ENCODE measurements around the gene RALGAPA2.

RALGAPA2 gene

DNA sequence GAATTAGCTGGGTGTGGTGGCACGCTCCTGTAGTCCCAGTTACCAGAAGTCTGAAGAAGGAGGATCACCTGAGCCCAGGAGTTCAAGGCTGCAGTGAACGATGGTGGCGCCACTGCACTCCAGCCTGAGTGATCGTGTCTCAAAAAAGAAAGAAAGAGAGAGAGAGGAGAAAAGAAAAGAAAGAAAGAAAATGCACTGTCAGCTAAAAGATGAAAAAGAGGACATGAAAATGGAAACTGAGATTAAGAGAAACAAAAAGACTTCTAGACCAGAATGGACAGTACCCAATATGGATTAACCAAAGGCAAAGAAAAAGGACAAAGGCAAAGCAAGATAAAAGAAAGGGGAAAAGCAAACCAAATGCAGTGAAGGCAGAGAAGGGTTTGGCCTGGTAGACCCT lies 9.0 kb upstream of the RALGAPA2 start:
- no peak for DNase-seq (ENCODE audit: low spot score)

DNA sequence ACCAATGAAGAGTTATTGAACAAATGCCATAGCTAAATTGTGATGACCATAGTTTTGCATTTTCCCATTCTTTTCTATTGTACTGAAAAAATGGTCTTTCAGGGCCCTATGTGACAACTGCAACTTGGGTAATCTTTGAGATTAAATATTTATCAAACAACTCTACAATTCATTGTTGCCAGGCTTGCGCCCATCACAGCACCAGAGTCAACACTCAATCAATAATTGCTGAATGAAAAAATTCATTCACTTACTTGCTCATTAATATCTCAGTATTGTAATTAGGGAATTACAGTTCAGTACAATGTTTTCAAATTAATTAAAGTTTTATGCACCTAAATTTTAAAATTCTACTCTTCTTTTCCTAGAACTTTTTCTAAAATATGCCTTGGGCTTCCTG lies 7.7 kb upstream of the RALGAPA2 start:
- DNase-seq (ENCODE audit: low spot score), result no peak

DNA sequence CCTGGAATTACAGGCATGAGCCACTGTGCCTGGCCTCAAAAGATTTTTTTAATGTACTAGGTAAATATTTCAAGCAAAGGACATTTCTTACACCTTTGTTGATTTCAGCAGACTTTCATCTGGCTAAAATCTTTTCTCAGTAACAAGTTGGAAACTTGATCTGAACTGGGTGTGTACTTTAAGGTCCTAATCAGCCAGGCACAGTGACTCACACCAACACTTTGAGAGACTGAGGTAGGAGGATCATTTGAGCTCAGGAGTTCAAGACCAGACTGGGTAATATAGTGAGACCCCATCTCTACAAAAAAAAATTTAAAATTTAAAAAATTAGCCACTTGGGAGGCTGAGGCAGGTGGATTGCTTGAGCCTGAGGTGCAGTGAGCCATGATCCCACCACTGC lies 7.0 kb upstream of the RALGAPA2 start:
- no peak for DNase-seq (ENCODE audit: low spot score)

DNA sequence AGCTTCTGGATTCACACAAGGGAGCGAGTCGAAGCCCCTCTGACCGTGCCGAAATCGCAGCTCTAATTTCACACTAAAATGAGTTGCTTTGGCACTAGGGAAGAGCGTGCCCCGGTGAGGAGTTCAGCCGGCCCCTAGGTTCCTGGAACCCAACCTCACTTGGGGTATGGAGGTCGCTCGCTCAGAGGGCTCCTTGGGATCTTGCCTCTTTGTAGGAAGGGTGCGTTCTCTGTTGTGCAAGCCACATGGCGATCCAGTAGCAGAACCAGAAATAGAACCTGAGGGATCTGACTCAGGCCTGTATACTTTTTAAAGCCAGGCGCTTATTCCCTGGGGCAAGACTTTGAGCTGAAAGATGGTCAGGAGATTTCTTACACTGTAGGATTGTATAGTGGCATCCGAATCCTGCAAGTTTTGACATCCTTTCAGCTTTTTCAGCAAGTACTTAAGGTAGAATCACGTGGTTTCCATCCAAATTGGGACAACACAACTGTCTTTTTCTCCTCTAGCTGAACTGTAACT lies 861 bp upstream of the RALGAPA2 start:
- no peak for DNase-seq (ENCODE audit: low spot score)

DNA sequence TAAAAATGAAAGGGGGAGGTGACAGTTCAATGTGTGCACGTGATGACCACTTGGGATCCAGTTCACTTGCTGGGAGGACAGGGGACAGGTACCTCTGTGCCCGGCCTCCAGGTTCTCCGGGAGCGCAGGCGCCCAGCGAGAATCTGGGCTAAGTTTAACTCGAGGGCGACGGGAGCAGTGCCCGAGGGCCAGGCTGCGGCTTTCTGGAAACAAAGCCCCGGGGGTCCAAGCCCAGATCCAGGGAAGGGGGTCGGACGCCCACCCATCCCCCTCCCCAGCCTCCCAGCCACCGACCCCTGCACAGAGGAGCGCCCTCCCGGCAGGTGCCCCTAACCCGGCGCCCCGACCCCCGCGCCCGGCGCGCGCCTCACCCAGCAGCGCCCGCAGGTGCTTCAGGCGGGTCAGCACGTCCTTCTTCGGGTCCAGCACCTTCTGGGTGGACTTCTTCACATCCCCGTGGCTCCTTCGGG lies 405 bp downstream of the RALGAPA2 start:
- no peak for DNase-seq (ENCODE audit: low spot score)

DNA sequence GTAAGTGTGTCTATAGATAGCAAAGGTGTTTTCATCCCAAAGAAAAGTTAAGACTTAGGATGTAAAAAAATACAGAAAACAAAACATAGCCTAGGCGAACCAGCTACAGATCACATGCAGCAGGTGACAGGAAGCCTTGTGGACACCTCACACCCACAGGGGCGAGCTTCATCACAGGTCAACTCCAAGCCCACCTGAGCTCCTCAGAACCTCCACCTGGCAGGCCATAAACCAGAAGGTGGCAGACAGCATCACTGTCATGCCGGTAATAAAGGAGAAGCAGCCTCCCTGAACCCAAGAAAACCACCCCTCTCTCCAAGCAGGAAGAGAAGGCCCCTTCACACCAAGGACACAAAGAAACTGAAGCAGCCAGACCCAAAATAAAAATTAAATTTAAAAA lies 1.0 kb downstream of the RALGAPA2 start:
- no peak for DNase-seq (ENCODE audit: low spot score)

DNA sequence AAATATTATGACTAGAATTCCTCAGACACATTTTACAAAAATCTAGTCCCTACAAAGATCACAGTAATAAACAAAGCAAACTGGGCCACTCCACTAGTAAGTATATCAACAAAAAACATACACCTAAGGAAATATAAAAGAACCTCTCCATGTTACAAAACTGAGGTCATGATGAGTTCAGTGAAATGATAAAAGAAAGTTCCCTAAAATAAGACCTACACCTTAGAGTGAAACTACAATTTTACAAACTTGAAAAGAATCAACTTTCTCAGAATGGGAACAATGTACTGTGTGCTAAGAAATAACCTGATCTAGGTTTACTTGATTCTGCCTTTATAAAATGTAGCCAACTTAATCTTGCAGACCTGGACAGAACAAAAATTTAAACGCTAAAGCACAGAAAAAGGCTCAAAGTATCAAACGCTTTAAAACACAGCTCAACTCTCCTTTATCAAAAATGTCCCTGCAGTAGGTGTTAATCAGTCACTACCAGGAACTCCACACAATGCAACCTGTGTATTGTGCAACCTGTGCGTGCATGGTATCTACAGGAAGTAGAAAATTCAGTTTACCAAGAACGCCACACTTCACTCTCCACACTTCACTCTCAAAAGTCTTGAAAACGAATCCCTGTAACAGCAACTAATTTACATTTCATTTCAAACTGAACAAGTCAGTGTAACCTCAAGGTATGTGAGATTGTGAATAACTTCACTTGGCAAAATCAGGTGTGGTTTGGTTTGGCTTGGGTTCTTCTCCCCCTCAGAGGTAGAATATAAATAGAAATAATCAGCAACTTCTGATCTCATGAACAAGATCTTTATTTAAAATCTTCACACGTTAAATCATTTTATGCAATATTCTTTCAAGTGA lies 1.8 kb downstream of the RALGAPA2 start:
- no peak for DNase-seq (ENCODE audit: low spot score)

DNA sequence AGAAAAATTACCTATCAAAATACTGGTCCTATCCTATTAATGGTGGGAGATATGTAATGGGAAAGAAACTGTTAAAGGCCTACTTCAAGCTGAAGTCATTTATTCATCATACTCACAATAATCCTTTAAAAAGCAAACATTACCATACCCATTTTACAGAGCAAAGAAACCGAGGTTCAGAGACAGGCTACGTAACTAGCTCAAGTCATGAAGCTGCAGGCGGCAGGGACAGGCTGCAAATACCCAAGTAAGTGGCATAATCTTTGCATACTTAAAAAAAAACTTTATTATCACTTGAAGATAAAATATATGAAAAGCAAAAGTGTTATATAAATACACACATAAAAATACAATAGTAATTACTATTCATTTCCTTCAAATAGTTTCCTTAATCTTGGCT lies 2.6 kb downstream of the RALGAPA2 start:
- no peak for DNase-seq (ENCODE audit: low spot score)

DNA sequence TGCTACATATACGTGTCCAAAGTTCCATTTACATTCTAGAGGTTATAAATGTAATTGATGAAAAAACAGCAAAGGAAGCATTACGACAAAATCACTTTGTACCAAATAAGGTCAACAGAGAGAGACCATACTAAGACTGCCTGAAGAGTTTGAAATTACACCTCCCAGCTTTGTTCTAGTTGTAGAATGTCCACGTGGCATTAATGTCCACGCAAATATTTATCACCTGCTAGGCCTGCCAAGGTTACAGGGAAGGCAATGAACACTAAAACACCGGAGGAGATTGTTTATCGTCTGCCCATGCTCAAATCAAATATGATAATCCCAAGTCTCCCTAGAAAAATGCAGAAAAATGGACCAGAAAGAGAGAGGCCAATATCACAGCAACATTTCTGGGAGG lies 6.2 kb downstream of the RALGAPA2 start:
- DNase-seq (ENCODE audit: low spot score), result no peak

DNA sequence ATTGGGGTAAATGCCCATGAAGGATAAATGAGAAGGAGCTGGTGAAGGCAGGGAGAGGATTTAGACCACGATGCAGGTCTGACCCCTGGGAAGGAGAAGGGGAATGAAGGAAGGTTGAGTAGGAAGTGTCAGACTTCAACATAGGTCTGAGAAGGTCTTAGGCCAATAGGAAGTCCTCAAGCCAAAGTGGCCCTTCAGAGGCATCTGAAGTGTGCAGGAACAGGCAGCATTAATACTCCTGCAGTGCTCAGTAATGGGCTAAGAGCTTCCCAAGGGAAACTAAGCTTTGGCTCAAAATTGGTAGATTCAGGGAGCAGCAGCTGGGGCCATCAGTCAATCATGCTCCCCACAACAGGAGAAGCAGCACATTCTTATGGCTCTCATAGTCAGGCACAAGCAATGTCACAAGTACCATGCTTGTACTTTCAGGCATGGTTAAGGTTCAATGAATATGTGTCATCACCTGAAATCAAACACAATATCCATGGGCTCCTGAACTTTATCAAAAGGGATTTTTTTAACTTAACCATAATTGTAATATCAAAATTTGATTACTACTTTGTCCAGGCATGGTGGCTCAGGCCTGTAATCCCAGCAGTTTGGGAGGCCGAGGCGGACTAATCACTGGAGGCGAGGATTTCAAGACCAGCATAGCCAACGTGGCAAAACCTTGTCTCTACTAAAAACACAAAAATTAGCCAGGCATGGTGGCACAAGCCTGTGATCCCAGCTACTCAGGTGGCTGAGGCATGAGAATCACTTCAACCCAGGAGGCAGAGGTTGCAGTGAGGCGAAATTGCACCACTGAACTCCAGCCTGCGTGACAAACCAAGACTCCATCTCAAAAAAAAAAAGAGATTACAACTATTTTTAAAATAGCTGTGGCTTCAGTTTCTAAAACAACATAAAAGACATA lies 9.9 kb downstream of the RALGAPA2 start:
- no peak for DNase-seq (ENCODE audit: low spot score)

DNA sequence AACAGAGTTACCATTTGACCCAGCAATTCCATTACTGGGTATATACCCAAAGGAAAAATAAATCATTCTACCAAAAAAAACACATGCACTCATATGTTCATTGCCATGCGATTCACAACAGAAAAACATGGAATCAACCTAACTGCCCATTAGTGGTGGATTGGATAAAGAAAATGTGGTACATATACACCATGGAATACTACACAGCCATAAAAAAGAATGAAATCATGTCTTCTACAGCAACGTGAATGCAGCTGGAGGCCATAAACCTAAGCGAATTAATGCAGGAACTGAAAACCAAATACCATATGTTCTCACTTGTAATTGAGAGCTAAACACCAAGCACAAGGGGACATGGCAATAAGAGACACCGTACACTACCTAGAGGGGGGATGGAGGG lies 12.5 kb downstream of the RALGAPA2 start:
- DNase-seq (ENCODE audit: low spot score), result no peak

DNA sequence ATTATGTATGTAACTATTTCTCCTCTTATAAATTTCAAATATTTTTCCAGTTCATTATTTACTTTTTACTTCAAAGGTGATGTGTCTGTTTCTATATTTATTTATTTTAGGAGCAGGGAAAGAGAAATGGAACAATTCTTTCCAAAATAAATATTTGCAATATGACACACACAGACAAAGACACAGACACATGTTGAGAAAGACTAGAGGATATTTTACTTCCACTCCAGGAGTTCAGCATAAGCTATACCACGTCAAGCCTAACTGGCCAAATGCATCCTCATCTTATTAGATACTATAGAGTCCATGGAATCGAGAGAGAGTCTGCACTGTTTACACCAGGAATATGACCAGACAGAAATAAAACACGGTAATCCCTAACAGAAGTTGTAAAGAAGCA lies 13.3 kb downstream of the RALGAPA2 start:
- DNase-seq (ENCODE audit: low spot score), result no peak

DNA sequence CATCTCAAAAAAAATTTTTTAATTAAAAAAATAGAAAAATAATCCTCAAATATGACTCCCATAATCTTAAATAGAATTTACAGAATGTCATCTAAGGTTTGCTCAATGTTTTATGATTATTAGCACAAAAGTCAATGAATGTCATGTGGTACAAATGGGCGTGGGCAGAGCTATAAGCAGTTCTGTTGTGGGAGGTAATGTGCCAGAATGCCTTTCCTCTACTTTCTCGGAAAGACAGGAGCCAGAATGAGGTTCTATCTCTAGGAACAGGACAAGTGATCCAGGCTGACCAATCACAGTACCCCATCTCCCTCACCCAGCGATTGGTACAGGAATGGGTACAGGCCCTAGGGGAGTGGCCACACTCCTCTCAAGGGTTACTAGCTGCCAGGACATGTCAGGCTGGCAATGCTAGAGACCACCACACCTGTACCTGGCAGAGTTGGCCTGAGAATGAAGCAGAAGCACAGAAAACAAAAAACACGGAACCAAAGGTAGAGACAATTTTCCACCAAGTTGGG lies 15.1 kb downstream of the RALGAPA2 start:
- peak; percentile 42 for DNase-seq (ENCODE audit: low spot score)

DNA sequence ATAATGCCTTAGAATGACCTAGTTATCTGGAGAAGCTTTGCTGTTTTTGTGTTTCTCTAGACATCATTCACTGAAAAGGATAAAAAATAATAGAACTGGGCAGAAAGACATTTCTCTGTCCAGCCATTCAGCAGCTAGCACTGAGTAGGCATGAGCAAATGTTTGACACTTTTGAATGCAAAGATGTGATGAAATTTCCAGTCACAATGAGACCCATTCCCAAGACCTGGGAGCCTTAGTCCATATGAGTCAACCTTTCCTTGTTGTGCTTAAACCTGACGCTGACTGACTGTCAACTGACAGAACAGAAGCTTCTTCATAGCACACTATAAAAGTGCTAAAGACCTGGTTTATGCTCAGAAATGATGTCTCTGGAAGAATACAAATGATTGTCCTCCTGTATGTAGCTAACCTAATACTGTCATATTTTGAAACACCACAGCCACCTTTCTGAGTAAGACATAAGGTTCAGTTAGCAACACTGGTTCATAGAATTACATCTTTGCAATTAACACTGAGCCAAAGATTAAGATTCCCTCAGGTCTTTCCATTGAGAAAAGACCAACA lies 17.1 kb downstream of the RALGAPA2 start:
- no peak for DNase-seq (ENCODE audit: low spot score)

DNA sequence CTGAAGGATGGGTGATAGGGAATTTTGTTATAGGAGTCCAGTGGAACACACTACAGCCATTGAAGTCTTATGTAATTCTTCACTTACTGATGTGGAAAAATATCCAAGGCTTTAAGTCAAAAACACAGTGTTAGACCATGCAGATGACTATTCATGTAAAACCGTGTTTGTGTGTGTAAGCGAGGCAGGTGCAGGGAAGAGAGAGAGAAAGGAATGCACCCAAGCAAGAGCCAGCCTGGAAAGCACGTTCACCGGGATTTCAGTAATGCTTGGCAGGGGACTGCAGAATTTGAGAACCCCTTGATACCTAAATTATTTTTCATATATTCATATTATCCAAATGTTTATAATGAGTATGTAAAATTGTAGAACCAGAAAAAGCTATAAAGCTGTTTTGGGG lies 17.9 kb downstream of the RALGAPA2 start:
- DNase-seq (ENCODE audit: low spot score), result no peak

DNA sequence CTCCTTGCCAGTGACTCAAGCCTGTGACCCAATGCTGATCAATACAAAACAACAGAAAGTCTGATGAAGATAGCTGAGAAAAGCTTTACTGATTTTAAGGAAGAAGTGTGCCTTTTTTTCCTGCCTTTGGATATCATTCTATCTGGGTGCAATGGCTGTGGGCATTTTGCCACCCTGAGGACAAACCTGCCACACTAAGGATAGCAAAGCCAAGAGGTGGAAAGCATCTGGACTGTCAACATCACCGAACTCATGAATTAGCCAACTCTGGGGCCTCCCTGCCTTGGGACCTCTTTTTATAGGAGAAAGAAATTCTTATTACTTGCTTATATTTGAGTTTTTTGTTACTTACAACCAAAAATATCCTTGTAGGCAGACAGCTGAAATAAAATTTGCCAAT lies 19.9 kb downstream of the RALGAPA2 start:
- no peak for DNase-seq (ENCODE audit: low spot score)

DNA sequence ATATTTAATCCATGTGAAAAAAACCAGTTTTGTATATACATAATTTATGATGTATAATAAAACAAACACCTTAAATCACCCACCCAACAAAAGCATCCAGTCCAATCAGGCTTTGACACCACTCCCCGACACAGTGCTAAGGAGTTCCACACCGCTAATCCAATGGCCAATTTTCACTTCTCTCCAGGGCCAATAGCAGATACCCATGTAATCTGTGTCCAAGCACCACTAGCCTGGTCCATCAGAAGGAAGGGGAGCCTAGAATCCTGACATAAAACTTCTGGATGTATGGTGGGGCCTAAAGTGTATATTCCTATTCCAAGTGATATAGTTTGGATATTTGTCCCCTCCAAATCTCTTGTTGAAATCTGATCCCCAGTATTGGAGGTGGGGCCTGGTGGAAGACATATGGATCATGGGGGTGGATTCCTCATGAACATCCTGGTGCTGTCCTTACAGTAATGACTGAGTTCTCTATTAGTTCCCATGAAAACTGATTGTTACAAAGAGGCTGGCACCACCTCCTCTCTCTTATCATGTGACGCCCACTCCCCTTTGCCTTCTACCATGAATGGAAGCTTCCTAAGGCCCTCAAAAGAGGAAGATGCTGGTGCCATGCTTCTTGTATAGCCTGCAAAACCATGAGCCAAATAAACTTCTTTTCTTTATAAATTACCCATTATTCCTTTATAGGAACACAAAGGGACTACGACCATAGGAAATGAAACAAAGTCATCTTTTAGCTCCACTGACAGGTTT lies 20.8 kb downstream of the RALGAPA2 start:
- DNase-seq (ENCODE audit: low spot score), result no peak

DNA sequence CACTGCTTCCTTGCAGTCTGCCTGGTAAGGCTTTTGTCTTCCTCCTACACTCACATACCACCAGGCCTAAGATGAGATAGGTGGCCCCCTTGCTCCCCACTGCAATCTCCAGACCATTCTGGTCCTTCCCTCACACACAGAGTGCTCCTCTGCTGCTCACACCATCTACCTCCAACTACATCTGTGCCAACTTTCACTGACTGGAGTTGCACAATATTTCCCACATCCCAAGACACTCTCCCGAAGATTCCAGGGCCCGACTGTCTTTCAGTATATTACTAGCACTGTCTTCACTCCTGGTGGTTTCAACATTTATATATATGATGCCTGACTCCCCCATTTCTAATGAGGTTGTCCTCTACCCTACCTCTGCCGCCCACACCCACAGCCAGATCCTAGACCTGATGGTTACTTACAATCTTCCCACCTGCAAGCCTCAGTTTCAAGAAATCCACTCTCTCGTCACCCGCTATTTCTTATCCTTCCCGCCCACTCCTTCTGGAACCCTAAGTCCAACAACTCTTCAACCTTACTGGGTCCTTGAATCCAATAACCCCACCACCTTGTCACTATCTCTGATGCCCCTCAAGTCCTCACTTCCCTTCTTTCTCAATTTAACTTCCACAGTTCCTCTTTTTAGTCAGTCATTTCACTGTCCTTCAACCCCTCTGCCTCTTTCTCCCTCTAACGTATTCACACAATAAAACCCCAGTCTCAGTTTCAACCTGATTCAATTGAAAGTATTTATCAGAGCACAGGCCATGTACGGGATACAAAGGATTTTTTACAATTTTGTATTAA lies 21.6 kb downstream of the RALGAPA2 start:
- DNase-seq (ENCODE audit: low spot score), result no peak

DNA sequence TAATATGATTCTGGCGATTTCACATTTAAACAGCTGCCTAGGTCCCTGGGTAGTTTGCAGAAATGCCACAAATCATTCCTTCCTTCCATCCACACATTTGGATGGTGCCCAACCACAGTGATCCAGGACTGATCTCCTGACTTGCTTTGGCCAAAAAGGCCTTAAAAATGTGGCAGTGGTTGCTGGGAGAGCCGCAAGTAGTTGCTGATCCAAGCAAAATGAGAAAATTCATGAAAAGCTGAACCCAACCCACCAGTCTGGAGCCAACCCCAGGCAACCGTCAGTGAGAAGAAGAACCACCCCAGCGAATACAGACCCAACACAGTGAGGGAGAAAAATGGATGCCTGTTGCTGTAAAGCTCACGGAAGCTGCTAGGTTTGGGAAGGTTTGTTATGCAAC lies 25.1 kb downstream of the RALGAPA2 start:
- DNase-seq (ENCODE audit: low spot score), result no peak

DNA sequence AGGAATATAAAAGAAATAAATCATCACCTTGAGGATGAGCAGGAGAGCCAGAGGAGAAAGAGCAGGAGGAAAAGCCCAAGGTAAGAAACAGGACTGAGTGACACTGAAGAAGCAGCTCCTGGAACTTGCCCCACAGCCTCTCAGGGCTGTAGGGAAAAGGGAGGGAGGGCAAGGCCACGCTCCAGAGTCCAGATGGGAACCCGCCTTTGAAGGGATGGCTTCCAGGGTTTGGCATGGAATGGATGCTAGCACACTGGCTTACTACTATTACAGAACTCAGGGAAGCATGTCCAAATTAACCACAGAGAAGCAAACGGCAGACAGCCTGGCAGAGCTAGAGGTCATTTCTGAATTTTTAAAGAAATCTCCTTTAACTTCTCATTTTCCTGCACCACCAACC lies 26.8 kb downstream of the RALGAPA2 start:
- no peak for DNase-seq (ENCODE audit: low spot score)

Measured in putamen (tissue), 1 donor.